Inferior parietal cortex (tissue), 1 donor: ENCODE measurements around the gene ALOX5AP.

Experiments
- DNase-seq: peaks from one replicate; pipeline ENCODE4 v3.0.0-alpha.2; 2016; ENCODE audit errors: extremely low spot score

Gene ALOX5AP

GRCh38 chr13:30796631-30797601, 61.6 kb downstream of the ALOX5AP start:
- no peak for DNase-seq

- DNase-seq = no peak
These were observed 62.6 kb downstream of the ALOX5AP start for GRCh38 chr13:30797847-30798535.

GRCh38 chr13:30798776-30799355, 63.5 kb downstream of the ALOX5AP start:
- no peak for DNase-seq

- DNase-seq = no peak
These were observed 64.0 kb downstream of the ALOX5AP start for GRCh38 chr13:30799356-30799824.

GRCh38 chr13:30800107-30800506, 64.8 kb downstream of the ALOX5AP start:
- DNase-seq = no peak

GRCh38 chr13:30802501-30802900, 67.2 kb downstream of the ALOX5AP start:
- DNase-seq = no peak

GRCh38 chr13:30802953-30803478, 67.7 kb downstream of the ALOX5AP start:
- peak; percentile 78 for DNase-seq

- DNase-seq = no peak
These were observed 68.4 kb downstream of the ALOX5AP start for GRCh38 chr13:30803749-30804148.

- DNase-seq = no peak
These were observed 69.1 kb downstream of the ALOX5AP start for GRCh38 chr13:30804474-30804873.

GRCh38 chr13:30805132-30805537, 69.8 kb downstream of the ALOX5AP start:
- no peak for DNase-seq

- no peak for DNase-seq
These were observed 70.3 kb downstream of the ALOX5AP start for GRCh38 chr13:30805603-30806011.

GRCh38 chr13:30806784-30807183, 71.4 kb downstream of the ALOX5AP start:
- no peak for DNase-seq

- no peak for DNase-seq
These were observed 72.0 kb downstream of the ALOX5AP start for GRCh38 chr13:30807392-30807791.

- DNase-seq = no peak
These were observed 73.3 kb downstream of the ALOX5AP start for GRCh38 chr13:30808600-30808999.

- no peak for DNase-seq
These were observed 74.4 kb downstream of the ALOX5AP start for GRCh38 chr13:30809787-30810186.

GRCh38 chr13:30810261-30810701, 74.9 kb downstream of the ALOX5AP start:
- DNase-seq = no peak

- no peak for DNase-seq
These were observed 75.5 kb downstream of the ALOX5AP start for GRCh38 chr13:30810801-30811200.
